GM19238 (cell line): ENCODE measurements around the gene MAPT.
"Not testable (repeated sequence)": the region's sequence is repeated elsewhere in the genome, so short reads cannot be mapped to it uniquely, and the experiment has no call there.

ENCODE experiments used
- DNase-seq: peaks from one replicate; pipeline ENCODE4 v3.0.0; 2011; ENCODE audit warnings: low spot score; ENCODE audit not compliant: insufficient read length

The MAPT gene

DNA sequence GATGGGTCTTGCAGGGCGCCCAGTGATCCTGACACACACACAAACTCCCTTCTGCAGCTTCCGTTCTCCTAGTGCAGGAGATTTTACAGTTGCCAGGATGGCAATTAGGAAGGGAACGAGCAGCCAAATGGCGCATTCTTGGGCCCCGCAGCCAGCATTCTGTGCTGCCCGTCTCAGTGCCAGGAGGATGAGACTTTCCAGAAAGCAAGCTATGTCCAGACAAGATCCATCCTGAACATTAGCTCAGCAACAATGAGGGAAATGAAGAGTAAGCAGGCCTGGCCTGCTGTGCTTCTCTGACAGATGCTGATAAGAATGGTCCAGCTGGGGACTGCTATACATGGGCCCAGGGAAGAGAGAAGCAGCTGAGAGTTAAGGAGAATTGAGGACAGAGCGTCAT, 33.2 kb upstream of the MAPT start:
- no peak for DNase-seq

DNA sequence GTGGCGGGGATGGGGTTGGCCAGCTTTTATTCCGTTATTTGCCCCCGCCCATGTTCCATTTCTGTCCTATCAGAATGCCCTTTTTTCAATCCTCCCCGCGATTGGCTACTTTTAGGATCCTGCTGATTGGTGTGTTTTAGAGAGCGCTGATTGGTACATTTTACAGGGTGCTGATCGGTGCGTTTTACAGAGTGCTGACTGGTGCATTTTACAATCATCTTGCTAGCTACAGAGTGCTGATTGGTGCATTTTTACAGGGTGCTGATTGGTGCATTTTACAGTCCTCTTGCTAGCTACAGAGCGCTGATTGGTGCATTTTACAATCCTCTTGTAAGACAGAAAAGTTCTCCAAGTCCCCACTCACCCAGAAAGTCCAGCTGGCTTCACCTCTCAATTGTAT, 32.2 kb upstream of the MAPT start:
- not testable (repeated sequence) for DNase-seq

DNA sequence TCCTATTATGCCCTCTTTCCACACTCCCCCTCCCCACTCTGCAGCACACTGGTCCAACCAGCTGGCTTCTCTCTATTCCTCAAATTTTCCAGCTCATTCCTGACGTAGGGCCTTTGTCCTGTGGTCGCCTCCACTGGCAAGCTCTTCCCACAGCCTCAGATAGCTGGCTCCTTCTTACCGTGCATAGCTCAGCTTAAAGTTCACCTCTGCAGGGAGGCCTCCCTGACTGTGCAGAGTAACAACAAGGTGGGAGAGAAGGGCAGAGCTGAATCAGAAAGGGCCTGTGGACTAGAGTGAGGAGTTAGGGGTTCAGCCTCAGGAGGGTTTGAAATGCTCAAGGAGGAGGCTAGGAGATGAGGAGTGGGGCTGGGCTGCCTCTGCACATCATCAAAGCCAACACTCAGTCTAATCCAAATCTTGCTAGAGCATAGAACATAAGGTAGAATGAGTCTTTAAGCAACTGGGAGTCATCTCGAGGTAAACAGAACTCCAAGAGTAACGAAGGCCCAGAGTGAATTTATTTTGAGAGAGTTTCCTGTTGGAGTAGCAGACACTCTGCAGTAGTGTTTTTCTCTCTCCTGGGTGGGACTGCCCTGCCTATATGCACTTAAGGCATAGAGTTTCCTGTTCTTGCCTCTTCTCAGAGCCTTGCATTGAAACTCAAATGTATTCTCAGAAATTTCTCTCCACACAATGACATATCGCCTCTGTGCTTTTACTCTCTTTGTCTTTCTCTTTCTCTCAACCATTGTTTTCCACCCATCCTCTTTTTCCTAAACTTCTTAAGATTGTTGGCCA, 30.3 kb upstream of the MAPT start:
- no peak for DNase-seq

DNA sequence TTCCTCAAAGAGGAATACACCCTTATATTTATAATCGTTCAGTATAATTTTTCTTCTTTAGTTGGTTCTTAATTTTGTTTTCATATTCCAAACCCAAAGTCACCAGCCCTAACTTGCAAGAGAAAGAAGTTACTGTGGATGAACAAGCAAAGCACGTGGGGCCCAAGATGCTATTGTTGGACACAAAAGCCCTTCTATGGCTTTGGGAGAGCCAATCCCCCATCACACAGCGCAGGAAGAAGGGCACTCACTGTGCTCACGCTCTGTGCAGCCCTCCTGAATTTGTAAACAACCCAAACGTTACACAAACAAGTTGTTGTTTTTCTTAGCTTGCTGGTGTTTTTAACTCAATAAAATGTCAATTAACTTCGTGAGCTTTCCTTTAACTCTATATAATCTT, 27.2 kb upstream of the MAPT start:
- no peak for DNase-seq

DNA sequence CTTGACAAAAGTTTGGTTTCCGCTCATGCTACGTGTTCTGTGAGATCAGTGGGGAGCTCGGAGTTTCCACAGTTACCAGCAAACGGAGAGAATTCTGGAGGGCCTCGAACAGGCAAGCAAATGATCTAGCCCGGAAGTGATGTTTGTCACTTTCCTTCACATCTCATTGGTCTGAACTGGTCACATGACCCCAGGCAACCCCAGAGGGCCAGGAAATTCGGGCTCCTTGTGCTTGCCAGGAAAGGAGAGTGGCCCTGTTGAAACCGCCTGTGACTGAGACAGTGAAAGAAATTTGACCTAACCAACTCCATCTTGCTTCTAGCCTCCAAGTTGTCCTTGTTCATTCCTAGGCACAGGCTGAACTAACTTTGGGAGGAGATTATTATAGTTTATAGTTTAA, 26.7 kb upstream of the MAPT start:
- no peak for DNase-seq

DNA sequence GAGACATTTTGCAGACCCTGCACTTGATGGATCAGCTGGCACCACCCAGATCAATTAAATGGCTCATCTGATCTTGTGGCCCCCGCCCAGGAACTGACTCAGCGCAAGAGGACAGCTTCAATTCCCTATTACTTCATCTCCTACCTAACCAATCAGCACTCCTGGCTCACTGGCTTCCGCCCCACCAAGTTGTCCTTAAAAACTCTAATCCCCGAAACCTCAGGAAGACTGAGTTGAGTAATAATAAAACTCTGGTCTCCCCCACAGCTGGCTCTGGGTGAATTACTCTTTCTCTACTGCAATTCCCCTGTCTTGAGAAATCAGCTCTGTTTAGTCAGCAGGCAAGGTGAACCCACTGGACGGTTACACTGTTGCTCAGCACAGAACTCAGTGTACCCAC, 26.1 kb upstream of the MAPT start:
- DNase-seq, result no peak

DNA sequence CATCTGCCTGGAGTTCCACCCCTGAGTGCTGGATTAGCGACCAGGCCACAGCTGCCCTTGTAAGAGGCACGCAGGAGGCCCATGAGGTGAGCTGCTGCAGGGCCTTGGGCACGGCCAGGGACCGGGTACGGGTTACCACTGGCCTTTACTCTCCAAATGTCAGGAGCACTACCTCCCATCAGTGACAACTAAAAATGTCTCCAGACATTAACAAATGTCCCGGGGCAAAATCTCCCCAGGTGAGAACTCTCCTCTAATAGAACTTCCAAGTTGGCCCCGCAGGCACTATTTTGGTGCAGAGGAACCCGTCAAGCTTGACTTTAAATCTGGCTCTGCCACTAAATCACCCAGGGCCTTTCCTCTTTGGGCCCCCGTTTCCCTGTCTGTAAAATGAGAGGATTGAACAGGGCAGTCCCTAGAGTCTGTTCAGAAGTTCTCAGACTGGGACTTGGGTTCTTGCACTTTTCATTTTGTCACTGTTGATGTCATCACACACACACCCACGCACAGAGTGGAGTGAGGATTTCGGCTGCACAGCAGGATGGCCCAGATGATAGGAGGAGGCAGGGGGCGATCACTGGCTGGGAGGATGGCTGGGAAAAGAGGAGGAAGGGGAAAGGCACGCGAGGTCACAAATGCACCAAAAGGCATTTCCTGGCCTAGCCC, 24.5 kb upstream of the MAPT start:
- no peak for DNase-seq

DNA sequence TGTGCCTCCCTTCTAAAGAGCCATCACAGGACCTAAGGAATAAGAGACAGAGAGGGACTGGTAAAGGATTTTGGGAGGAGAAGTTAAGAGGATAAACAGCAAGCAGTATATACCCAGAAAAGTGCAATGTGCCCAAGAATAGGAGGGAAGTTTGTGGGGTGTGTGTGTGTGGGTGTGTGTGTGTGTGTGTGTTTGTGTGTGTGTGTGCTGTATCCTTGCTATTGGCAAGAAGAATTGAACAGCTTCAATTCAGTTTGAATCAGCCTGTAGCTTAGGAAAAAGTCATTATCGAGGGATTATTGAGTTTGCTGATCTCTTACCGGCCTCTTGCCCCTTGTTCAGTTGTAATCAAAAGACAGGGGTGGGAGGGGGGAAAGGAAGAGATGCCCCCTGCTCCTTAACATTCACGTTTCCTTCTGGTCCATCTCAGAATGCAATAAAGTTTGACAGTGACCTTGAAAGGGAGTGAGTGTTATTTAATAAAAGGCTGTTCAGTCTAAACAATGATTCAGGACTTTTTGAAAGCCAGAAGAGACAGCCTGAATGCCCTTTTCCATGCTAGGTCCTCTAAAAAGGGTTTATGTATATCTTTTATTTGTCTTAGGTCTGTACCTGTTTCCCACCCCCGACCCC, 23.9 kb upstream of the MAPT start:
- no peak for DNase-seq

DNA sequence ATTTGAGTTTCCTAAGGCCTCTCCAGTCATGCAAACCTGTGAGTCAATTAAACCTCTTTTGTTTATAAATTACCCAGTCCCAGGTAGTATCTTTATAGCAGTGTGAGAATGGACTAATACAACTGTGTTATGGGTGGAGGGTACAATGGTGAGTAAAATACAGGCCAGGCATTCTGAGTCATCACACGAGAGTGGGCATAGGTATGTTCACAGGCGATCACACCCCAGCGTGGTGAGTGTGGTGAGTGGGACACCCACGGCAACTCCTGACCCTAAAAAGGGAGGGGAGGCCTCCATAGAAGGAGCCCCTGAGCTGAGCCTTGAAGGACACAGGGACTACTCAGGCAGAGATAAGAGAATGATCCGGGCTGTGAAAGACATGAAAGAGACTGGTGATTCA, 22.6 kb upstream of the MAPT start:
- no peak for DNase-seq

DNA sequence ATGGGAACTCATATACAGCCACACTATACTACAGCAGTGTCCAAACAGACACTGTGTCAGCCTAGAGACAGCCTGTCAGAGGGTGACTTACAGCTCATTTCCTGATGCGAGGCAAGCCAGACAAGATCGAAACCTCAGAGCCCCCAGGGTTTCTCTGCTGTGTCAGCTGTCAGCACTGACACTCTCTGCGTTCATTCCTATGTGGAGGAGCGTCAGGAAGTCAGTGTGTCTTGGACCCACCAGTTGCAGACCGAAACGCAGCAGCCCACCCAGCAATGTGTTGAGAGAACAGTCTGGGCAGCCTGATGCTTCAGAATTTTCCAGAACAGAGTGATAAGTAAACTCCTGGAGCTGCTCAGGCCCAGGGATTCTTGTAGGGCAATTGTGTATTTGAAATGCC, 20.6 kb upstream of the MAPT start:
- DNase-seq, result no peak

DNA sequence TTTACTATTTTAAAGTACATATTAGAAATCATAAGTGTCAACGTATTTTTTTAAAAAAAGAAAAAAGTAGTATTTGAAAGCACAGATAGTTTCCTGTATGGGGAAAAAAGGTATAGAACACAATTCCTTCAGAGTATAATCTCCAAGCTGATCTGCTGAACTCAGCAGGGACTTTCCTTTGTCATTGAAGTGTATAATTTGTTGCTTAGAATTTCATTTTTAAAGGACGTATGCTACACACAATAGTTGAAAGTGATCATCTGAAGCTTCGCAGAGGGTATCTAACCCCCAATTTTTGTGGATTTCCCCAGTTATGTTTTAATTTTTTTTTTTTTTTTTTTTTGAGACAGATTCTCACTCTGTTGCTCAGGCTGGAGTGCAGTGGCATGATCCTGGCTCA, 20.2 kb upstream of the MAPT start:
- no peak for DNase-seq

DNA sequence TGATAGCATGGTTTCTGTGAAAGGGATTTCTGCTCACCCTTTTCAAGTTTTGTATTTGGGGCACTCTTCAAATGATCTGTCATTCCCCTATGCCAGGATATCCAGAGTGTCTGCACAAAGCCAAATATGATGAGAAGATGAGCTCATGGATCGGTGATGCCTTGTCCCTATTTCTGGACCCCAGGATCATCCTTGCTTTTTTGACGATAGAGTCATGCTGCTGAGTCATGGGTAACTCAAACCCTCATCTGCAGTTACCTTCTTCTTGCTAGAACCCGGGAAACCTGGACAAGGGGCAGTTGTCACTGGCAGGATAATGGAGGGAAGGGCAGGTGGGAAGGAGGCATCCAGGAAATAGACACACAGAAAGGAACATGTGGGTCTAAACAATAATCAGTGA, 17.8 kb upstream of the MAPT start:
- DNase-seq, result no peak

DNA sequence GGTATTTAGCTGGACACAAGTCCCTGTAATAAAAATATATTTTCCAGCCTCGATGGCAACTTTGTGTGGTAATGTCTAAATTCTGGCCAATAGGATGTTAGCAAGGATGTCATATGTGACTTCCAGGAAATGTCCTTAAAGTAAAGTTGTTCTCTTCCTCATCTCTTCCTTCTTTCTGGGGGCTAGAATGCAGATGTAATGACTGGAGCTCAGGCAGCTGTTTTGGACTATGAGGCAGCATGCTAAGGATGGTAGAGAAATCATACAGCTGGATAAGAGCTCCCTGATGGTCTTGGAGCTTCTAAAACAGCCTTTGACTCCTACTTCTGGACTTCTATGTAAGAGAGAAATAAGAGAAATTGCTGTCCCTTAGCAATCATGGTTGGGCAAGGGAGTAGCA, 16.9 kb upstream of the MAPT start:
- no peak for DNase-seq

DNA sequence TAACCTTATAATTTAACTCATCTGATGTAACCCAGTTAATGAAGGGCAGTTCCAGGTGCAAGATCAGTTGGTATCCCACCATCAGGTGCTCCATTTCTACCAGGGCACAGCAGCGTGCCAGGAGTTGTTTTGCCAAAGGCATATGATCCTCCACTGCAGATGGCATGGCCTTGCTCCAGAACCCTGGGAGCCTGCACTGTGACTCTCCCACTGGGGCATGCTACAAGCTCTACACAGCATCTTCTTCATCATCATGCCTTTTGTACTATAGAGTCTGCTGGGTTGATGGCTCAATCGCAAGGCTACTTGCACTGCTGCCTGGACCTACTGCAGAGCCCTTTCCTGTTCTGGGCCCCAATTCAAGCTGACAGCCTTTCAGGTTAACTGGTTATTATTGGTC, 11.3 kb upstream of the MAPT start:
- no peak for DNase-seq

DNA sequence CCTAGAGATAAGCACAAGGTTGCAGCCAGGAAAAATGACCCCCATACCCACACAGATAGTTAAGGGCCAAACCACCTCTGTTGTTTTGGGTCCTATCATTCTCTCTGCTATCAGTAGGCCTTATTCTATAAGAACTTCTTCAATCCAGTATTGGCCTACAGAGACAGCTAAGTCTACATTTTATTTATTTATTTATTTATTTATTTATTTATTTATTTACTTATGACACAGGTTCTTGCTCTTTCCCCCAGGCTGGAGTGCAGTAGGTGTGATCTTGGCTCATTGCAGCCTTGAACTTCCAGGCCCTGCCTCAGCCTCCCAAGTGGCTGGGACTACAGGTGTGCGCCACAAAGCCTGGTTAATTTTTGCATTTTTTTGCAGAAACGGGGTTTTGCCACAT, 7.5 kb upstream of the MAPT start:
- no peak for DNase-seq

DNA sequence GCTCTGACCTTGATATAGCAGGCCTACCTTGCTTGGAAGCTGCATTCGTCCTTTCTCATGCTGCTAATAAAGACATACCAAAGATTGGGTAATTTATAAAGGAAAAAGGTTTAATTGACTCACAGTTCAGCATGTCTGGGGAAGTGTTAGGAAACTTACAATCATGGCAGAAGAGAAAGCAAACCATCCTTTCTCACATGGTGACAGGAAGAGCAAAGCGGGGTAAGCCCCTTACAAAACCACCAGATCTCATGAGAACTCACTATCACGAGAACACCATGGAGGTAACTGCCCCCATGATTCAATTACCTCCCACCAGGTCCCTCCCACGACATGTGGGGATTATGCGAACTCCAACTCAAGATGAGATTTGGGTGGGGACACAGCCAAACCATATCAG, 6.0 kb upstream of the MAPT start:
- no peak for DNase-seq

DNA sequence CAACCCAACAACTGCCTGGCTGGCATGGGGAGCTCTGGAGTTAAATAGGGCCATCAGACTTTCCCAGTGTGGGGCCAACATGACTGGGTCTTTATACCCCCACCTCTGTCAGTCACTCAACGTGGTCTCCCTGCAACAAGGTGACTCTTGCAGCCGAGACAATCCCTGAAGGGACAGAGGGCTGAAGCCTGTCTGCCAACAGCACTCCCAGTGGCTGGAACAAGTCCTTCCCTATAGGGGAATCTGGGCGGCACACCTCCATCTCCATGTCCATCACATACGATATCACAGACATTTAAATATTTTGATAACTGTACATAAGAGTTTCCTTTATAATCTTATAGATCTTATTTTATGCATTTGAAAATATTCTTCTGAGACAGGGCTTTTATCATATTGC, 4.8 kb upstream of the MAPT start:
- no peak for DNase-seq

DNA sequence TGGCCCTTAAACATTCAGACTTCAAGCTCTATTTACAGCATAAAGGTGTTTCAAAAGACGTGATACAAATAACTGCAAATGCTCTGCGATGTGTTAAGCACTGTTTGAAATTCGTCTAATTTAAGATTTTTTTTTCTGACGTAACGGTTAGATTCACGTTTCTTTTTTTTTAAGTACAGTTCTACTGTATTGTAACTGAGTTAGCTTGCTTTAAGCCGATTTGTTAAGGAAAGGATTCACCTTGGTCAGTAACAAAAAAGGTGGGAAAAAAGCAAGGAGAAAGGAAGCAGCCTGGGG, 681 bp upstream of the MAPT start:
- no peak for DNase-seq

DNA sequence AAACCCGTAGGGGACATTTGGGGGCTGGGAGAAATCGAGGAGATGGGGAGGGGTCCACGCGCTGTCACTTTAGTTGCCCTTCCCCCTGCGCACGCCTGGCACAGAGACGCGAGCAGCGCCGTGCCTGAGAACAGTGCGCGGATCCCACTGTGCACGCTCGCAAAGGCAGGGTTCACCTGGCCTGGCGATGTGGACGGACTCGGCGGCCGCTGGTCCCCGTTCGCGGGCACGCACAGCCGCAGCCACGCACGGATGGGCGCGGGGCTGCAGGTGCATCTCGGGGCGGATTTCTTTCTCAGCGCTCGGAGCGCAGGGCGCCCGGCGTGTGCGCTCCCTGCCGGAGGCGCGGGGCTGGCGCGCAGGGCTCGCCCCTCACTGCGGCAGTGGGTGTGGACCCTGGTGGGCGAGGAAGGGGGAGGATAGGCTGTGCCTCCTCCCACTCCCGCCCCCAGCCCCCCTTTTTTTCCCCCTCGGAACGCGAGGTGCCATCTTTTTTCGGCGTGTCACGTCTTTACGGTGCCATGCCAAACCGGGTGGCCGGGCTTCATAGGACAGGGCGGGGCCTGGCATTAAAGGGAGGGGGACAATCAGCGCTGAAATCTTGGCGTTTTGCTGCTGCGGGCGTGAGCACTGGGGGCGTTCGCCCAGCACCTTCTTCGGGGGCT, 1.1 kb downstream of the MAPT start:
- no peak for DNase-seq

DNA sequence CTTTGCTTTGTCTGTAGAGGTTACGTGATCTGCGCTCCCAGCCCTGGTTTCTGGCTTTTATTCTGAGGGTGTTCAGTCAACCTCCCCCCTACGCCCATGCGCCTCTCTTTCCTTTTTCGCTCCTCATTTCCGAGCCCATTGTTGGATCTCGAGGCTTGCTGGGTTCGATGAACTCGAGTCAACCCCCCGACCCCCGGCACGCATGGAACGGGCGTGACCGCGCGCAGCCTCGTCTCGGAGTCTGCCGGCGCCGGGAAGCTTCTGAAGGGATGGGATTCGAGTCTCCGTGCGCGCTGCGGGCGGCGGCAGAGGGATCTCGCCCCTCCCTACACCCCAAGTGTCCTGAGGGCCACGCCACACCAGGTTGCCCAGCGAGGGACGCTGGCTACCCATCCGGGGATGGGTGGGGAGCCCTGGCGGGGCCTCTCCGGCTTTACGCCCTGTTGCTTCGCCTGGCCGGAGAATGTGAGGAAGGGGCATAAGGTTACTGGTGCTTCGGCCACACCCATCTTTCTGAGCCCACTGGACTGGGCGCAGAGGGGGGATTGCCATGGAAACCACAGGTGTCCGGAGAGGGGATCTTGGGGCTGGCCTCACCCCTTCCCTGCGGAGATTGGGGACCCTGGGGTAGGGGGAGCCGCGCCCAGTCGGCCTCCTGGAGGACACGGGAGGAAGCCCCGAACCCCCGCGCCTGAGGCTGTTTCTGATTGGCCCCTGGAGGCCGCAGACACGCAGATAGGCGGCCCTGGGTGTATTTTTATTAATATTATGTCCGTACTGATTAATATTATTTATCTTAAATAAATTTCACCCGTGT, 1.8 kb downstream of the MAPT start:
- DNase-seq, result no peak

DNA sequence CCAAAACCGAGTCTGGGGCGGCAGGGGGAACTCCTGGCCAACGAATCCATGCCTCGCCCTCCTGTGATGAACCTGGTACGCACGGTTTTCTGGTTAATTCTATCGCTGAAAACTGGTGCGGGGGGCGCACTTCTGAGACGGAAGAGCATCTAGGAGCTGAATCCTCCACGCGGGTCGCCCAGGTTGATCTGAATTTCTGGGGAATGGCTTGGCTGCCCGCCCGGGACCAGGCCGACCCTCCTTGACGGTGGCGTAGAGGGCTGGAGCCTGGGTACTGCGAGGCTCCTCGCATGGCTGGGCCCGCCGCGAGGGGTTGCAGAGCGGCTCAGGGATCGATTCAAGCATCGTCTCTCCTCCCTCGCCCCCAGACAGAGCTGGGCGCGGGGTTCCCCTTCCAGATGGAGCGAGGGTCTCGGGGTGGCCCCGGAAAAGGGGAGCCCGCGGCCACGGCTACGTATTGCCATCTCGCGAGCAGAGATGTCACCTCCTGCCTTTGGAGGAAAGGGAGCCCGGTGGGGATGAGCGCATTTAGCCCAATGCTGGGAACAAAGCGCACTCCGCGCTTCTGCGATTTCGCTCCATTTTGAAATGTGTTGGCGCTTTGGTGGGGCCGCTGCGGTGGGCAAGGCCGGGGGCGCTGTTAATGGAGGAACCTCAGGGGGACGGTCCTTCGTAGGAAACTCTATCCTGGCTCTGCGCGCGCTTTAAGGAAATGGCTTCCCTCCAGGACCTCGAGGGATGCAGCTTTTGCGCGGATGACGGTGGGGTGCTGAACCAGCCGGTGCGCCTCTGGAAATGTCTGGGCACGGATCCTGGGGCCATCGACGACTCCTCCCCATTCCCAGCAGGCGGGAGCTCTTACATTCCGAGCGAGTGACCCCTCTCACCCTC, 2.7 kb downstream of the MAPT start:
- no peak for DNase-seq
